Neutrophil (primary cell): ENCODE measurements around the gene EXOC6B.

Experiments used
- H3K27ac ChIP-seq: fragments of 200-600 bp; sonication (generic); 2 replicates; pipeline ENCODE4 v1.5.1; 2016; ENCODE audit warnings: mild to moderate bottlenecking, moderate library complexity
- H3K27me3 ChIP-seq: fragments of 200-600 bp; sonication (generic); 2 replicates; pipeline ENCODE4 v1.6.0; 2016; ENCODE audit warnings: mild to moderate bottlenecking
- H3K36me3 ChIP-seq: fragments of 200-600 bp; sonication (generic); 2 replicates; pipeline ENCODE4 v1.5.1; 2017
- H3K4me1 ChIP-seq, 2 experiments: fragments of 200-600 bp in 1 of 2; sonication (generic) in 1 of 2; 1 replicate in 1 of 2; 2 replicates in 1 of 2; pipeline versions ENCODE4 v1.5.1 to v1.6.1; 2013 to 2016; ENCODE audit warnings: low read depth in 1 of 2, low read length in 1 of 2, mild to moderate bottlenecking in 1 of 2, moderate library complexity in 1 of 2; ENCODE audit not compliant: control insufficient read depth in 1 of 2, insufficient read depth in 1 of 2
- H3K4me3 ChIP-seq, 2 experiments: fragments of 200-600 bp in 1 of 2; sonication (generic) in 1 of 2; 1 replicate in 1 of 2; 2 replicates in 1 of 2; pipeline ENCODE4 v1.5.1; 2013 to 2016; ENCODE audit warnings: low read depth in 1 of 2, low read length in 1 of 2, mild to moderate bottlenecking in 1 of 2, moderate library complexity in 1 of 2
- H3K9me3 ChIP-seq: fragments of 200-600 bp; sonication (generic); 2 replicates; pipeline ENCODE4 v1.5.1; 2016
- CTCF ChIP-seq: fragments of 200-600 bp; sonication (generic); IDR thresholded peaks from 2 replicates; pipeline ENCODE4 v1.5.1; 2016; ENCODE audit warnings: antibody characterized with exemption

Gene EXOC6B

GRCh38 chr2:72750466-72750865 lies 75.4 kb downstream of the EXOC6B start:
- Histone ChIP-seq H3K36me3 (no peaks in the 10 kb centered on the region), H3K4me3 (no peak overlapping the region), H3K9me3 (no peaks in the 10 kb centered on the region), H3K4me1 (no peaks in the 10 kb centered on the region), H3K27ac (no peak overlapping the region), H3K27me3 (peaks cover 23% of the 10 kb centered on the region)
- no peak for TF ChIP-seq CTCF

GRCh38 chr2:72747344-72747743 lies 78.5 kb downstream of the EXOC6B start:
- H3K27ac ChIP-seq, result no peak overlapping the region
- peaks cover 7% of the 10 kb centered on the region for H3K27me3 ChIP-seq
- no peaks in the 10 kb centered on the region for H3K9me3 ChIP-seq
- H3K4me3 ChIP-seq, result no peak overlapping the region
- TF ChIP-seq CTCF, result no peak
- H3K36me3 ChIP-seq, result no peaks in the 10 kb centered on the region
- H3K4me1 ChIP-seq, result no peaks in the 10 kb centered on the region

GRCh38 chr2:72745679-72746368 lies 80.0 kb downstream of the EXOC6B start:
- H3K4me3 ChIP-seq, result no peak overlapping the region
- TF ChIP-seq CTCF, result no peak
- no peak overlapping the region for H3K27ac ChIP-seq
- no peaks in the 10 kb centered on the region for H3K4me1 ChIP-seq
- no peaks in the 10 kb centered on the region for H3K36me3 ChIP-seq
- no peaks in the 10 kb centered on the region for H3K9me3 ChIP-seq
- no peaks in the 10 kb centered on the region for H3K27me3 ChIP-seq

GRCh38 chr2:72744049-72744448 lies 81.8 kb downstream of the EXOC6B start:
- no peak for TF ChIP-seq CTCF
- no peaks in the 10 kb centered on the region for H3K4me1 ChIP-seq
- no peak overlapping the region for H3K27ac ChIP-seq
- no peaks in the 10 kb centered on the region for H3K9me3 ChIP-seq
- H3K36me3 ChIP-seq, result no peaks in the 10 kb centered on the region
- H3K4me3 ChIP-seq, result no peak overlapping the region
- H3K27me3 ChIP-seq, result no peaks in the 10 kb centered on the region

GRCh38 chr2:72743481-72743880 lies 82.4 kb downstream of the EXOC6B start:
- no peak overlapping the region for H3K27ac ChIP-seq
- no peaks in the 10 kb centered on the region for H3K36me3 ChIP-seq
- no peaks in the 10 kb centered on the region for H3K9me3 ChIP-seq
- no peak overlapping the region for H3K4me3 ChIP-seq
- no peak for TF ChIP-seq CTCF
- no peaks in the 10 kb centered on the region for H3K4me1 ChIP-seq
- H3K27me3 ChIP-seq, result no peaks in the 10 kb centered on the region
